Right kidney (tissue), 1 donor: ENCODE data around the gene AVL9.
"Not testable (repeated sequence)": the region's sequence is repeated elsewhere in the genome, so short reads cannot be mapped to it uniquely, and the experiment has no call there.

Source experiments
- DNase-seq: peaks from one replicate; pipeline ENCODE4 v3.0.0-alpha.2; 2016

The AVL9 gene

DNA sequence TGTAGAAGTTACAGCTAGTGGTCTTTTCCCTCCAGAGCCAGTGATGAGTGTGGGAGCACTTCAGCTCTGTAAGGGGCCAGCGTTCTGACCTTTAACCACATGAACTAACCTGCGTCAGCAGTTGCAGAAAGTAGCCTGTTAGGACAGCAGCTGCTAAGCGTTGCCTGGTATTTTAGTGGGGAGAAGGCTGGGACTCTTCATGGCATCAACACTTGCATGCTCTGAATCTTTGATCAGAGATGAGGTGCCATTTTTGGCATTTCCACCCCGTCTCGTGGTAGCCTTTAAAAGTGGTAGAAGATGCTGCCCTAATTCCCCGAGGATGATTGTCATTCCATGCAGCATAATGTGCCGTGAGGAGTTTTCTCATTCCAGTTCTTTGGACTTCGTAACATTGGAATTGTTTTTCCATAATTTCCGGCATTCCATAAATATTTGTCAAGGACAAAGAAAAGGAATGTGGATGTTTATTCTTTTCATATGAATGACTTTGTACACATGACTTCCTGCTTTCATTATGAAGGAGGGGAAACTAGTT is 92.2 kb downstream of the AVL9 start:
- DNase-seq: no peak

DNA sequence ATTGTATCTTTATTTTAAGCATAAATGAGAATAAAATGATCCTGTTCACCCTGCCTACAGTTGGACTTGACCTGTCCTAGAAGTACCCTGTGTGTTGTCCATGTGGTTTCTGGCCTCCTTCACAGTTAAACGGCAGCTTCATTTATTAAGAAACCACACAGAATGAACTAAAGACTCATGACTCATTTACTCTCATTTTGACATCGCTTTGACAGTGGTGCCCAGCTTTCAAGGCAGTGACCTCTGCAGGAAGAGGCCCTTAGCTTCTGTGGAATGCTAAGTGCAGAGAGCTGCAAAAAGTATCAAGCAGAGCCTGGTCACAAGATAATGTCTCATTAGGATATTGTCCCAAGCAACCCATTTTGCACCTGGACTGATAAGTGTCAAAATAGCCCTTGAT is 93.4 kb downstream of the AVL9 start:
- DNase-seq: no peak

- DNase-seq: no peak
Measured at GRCh38 chr7:32591938-32592337, 96.6 kb downstream of the AVL9 start.

- DNase-seq: no peak
Measured at GRCh38 chr7:32592701-32593100, 97.4 kb downstream of the AVL9 start.

DNA sequence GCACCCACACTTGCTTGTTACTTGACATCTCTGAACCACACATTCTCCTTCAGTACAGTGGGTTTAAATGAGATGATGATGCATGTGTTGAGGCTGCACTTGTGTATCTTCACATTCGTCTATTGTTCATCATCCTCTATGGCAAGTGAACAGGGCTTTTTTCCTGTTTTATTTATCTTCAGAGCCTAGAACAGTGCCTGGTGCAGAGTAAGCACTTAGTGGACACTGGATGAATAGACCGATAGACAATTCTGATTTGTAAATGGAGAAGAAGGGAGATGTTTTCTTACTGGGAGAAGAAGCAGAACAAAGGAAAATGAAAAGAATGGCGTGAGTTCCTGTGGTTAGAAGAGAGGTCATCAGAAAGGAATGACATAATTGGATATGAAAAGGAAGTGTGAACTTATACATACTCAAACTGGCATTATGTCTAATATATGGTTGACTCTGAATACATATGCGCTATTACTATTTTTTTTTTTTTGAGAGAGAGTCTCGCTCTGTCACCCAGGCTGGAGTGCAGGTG is 99.7 kb downstream of the AVL9 start:
- DNase-seq: no peak

- not testable (repeated sequence) for DNase-seq
Measured at GRCh38 chr7:32601196-32601595, 105.9 kb downstream of the AVL9 start.

GRCh38 chr7:32602470-32602869 is 107.2 kb downstream of the AVL9 start:
- DNase-seq: no peak

GRCh38 chr7:32603492-32603891 is 108.2 kb downstream of the AVL9 start:
- not testable (repeated sequence) for DNase-seq

DNA sequence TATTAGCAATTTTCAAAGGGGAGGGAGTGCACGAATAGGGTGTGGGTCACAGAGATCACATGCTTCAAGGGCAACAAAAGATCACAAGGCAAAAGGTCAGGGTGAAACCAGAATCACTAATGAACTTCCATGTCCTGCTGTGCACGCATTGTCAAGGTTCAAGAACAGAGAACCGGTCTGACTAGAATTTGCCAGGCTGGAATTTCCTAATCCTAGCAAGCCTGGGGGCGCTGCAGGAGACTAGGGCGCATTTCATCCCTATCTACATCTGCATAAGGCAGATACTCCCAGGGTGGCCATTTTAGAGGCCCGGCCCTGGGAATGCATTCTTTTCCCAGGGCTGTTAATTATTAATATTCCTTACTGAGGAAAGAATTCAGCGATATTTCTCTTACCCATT is 108.8 kb downstream of the AVL9 start:
- not testable (repeated sequence) for DNase-seq

- DNase-seq: no peak
Measured at GRCh38 chr7:32605032-32605431, 109.7 kb downstream of the AVL9 start.

GRCh38 chr7:32609463-32609862 is 114.2 kb downstream of the AVL9 start:
- no peak for DNase-seq

DNA sequence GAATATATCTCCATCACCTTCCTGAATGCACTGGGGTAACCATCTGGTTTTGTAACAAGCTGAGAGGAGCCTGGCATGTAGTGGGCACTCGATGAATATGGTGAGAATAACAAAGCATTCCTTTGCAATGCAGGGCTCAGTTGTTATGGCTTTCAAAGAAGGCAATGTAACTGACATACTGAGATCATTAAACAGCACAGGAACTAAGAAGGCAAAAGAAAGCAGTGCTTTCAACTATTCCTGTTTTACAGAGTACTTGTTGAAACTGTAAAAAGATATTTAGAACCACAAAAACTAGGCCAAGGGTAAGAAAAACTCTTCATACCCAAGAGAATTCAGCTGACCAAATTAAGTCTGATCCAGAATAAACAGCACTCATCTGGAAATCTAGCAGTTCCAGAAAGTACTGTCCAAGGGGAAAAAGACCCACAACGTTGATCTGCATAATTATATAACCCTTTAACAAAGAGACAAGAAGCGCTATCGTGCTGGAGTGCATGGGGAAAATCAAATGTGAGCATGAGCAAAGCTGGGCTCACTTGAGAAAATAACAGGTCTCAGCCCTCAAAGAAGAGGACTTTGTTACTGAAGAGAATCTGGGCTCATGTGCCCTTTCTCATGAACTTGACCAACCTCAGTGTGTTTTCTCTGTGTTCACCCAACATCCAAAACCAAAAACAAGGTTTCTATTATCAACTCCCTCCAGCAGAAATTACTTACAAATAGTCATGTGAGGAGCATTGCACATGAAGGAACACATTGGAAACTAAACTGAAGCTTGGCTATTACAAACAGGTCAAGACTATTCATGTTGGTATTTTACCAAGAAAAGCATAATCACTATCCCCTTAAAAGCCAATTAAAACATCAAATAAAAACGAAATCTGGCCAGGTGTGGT is 116.2 kb downstream of the AVL9 start:
- no peak for DNase-seq

GRCh38 chr7:32616625-32617024 is 121.3 kb downstream of the AVL9 start:
- no peak for DNase-seq

DNA sequence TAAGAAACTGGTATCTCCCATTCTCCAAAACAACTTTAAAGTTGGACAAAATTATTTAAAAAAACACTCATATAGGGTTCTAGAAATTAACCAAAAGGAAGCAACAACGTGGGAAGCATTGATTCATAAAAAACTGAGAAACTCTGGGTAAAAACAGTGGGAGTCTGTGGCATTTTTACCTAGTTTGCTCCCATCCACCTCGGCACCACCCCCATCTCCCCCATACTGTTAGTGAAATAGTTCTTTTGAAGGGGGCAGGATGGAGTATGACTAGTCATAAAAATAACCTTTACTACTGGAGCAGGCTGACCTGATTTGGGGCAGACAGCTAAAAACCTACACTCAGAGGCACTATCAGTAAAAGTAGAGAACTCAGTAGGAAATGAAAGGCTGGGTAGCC is 123.2 kb downstream of the AVL9 start:
- DNase-seq: no peak

- DNase-seq: no peak
Measured at GRCh38 chr7:32618987-32619386, 123.7 kb downstream of the AVL9 start.

- DNase-seq: not testable (repeated sequence)
Measured at GRCh38 chr7:32619416-32619815, 124.1 kb downstream of the AVL9 start.

GRCh38 chr7:32631021-32631420 is 135.7 kb downstream of the AVL9 start:
- no peak for DNase-seq

GRCh38 chr7:32631590-32632497 is 136.6 kb downstream of the AVL9 start:
- not testable (repeated sequence) for DNase-seq

GRCh38 chr7:32633446-32633845 is 138.2 kb downstream of the AVL9 start:
- DNase-seq: not testable (repeated sequence)

DNA sequence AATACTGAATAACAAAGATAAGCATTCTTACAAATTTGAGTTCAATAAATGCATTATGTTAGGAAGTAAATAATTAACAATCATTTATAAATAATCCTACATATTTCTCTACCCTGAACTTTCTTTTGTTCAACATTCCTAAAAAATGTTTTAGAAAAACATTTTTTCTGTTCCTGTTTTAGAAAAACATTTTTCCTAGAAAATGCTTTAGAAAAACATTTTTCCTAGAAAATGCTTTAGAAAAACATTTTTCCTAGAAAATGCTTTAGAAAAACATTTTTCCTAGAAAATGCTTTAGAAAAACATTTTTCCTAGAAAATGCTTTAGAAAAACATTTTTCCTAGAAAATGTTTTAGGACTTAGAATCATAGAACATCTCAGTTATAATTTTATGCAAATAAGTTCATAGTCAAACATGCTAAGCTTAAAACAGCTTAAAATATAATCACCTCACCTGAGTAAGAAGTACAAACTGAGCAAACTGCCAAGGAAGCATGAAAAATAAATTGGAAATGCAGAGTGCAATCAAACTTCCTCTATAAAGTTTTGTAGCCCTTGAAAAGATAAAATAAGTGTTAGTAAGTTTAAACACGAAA is 139.6 kb downstream of the AVL9 start:
- not testable (repeated sequence) for DNase-seq

DNA sequence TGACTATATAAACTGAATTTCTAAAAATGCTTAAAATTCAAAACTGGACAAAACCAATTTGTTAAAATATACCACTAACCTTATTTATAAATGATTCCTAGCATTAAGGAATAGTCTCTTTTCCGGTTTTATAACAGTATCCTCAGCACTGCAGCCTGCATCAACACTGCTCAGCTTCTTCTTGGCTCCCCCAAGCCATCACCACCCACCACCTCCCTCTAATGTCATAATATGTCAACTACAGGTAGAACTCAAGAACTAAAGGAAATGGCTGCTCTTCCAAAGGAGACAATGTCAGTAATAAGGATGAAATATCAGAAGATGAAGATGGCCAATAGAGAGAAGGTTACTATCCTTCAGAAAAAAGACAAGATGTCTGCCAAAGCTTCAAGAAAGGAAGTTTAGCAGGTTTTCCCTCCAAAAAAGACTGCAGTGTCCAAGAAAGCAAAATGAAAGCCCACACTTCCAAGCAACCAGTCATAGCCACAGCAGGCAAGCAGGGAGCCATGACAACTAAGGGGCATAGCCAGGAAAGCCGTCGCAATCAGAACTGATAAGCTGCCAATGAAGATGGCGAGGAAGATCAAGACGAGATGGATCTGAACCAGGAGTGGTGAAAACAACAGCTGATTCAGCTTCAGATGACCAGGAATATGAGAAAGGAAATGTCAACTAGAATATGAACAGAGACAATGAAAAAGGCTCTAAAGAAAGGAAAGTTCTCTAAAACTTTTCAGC is 141.6 kb downstream of the AVL9 start:
- not testable (repeated sequence) for DNase-seq
